IPS-18a (cell line): ENCODE data around the gene SUN5.

ENCODE experiments used
- H3K27ac ChIP-seq: one replicate; pipeline ENCODE4 v1.5.1; 2013; ENCODE audit warnings: low read length
- H3K27me3 ChIP-seq: one replicate; pipeline ENCODE4 v1.6.1; 2013; ENCODE audit warnings: mild to moderate bottlenecking, low read length; ENCODE audit not compliant: control insufficient read depth, insufficient read depth
- H3K36me3 ChIP-seq: one replicate; pipeline ENCODE4 v1.6.1; 2013; ENCODE audit warnings: low read depth, low read length; ENCODE audit not compliant: control insufficient read depth
- H3K4me1 ChIP-seq: one replicate; pipeline ENCODE4 v1.6.1; 2013; ENCODE audit warnings: low read depth, low read length; ENCODE audit not compliant: control insufficient read depth
- H3K4me3 ChIP-seq: one replicate; pipeline ENCODE4 v1.5.1; 2013; ENCODE audit warnings: low read length
- H3K9ac ChIP-seq: one replicate; pipeline ENCODE4 v1.6.1; 2013; ENCODE audit warnings: mild to moderate bottlenecking, low read length, moderate library complexity
- H3K9me3 ChIP-seq: one replicate; pipeline ENCODE4 v1.6.1; 2013; ENCODE audit warnings: low read depth, low read length; ENCODE audit not compliant: control insufficient read depth

Gene SUN5

DNA sequence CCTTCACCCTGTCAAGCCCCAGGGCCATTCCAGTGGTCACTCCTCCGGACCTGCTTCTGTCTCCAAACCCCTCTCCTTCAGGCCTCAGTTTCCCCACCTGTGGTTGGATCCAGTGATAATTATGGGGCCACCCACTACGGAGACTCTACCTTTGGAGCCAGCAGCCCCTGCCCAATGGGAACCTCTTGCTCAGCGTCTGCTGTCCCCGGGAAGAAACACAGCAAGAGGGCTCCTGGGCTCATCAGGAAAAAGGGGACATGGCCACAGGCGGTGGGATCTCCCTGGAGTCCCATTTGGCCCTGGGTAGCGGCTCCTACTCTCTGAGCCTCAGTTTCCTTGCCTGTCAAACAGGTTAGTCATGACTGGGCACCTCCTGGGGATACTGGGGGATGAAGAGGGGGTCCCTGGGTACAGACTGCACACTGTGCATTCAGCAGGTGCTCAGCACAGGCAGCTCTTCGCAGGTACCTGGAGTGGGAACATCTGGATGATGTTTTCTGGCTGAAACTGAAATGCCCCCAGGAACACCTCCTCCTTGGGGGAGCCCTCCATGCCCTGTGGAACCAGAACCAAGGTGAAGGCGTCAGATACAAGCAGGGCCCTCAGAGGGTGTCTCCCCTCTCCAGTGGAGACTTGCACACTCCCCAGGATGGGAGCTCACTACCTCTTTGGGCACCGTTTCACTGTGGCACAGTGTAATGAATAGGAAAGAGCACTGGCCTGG lies 19.4 kb downstream of the SUN5 start:
- no peak overlapping the region for H3K4me3 ChIP-seq

GRCh38 chr20:32984196-32984595 lies 20.0 kb downstream of the SUN5 start:
- no peaks in the 10 kb centered on the region for H3K27me3 ChIP-seq
- H3K9ac ChIP-seq = no peak overlapping the region
- no peak overlapping the region for H3K27ac ChIP-seq
- H3K4me3 ChIP-seq = no peak overlapping the region
- no peaks in the 10 kb centered on the region for H3K9me3 ChIP-seq
- no peaks in the 10 kb centered on the region for H3K36me3 ChIP-seq
- no peaks in the 10 kb centered on the region for H3K4me1 ChIP-seq

More for the DNA sequence above, 19.4 kb downstream of the SUN5 start:
- no peak overlapping the region for H3K9ac ChIP-seq
- no peaks in the 10 kb centered on the region for H3K36me3 ChIP-seq
- H3K9me3 ChIP-seq = no peaks in the 10 kb centered on the region
- no peak overlapping the region for H3K27ac ChIP-seq
- H3K4me1 ChIP-seq = no peaks in the 10 kb centered on the region
- H3K27me3 ChIP-seq = no peaks in the 10 kb centered on the region

GRCh38 chr20:32983459-32984112 lies 20.6 kb downstream of the SUN5 start:
- Histone ChIP-seq H3K27me3 (no peaks in the 10 kb centered on the region), H3K36me3 (no peaks in the 10 kb centered on the region), H3K4me1 (no peaks in the 10 kb centered on the region), H3K9me3 (no peaks in the 10 kb centered on the region), H3K4me3 (no peak overlapping the region), H3K27ac (no peak overlapping the region), H3K9ac (no peak overlapping the region)

DNA sequence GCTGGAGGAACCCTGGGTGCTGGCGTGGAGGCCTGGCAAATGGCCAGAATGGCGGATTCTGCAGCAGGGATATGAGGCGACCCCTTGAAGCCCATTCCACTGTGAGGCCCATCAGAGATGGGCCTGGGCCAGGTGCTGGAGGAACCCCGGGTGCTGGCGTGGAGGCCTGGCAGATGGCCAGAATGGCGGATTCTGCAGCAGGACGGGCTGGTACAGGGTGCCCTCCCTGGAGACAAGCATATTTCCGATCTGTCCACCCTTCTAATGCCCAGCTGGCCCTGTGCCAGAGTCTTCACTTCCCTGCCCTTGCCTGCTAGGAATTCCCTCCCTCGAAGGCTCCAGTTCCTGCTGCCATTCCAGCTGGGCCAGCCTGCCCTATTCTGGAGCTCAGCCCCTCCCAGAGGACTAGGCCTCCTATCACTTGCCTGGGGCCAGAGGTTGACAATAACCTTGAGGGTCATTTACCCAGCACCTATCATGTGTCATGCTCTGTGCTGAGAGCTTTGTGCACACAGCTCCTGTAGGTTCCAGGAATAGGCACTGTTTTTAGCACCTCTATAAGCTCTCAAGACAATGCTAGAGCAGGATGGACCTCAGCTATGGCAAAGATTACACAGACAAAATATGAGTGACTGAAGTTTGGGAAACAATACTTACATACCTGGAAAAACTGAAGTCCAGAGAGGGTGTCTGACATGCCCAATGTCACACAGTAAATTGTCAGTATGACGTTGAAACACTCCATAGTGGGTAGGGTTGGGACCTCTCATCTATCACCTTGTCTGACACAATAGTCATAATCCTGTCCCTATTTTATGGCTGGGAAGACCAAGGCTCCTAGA lies 21.4 kb downstream of the SUN5 start:
- no peak overlapping the region for H3K9ac ChIP-seq
- H3K9me3 ChIP-seq = no peaks in the 10 kb centered on the region
- no peaks in the 10 kb centered on the region for H3K36me3 ChIP-seq
- H3K4me1 ChIP-seq = no peaks in the 10 kb centered on the region
- no peak overlapping the region for H3K27ac ChIP-seq
- H3K4me3 ChIP-seq = no peak overlapping the region
- no peaks in the 10 kb centered on the region for H3K27me3 ChIP-seq

- Histone ChIP-seq H3K9ac (no peak overlapping the region), H3K9me3 (no peaks in the 10 kb centered on the region), H3K27me3 (no peaks in the 10 kb centered on the region), H3K27ac (no peak overlapping the region), H3K4me3 (no peak overlapping the region), H3K4me1 (no peaks in the 10 kb centered on the region), H3K36me3 (no peaks in the 10 kb centered on the region)
Measured at GRCh38 chr20:32980990-32981389, 23.2 kb downstream of the SUN5 start.

GRCh38 chr20:32980131-32980941 lies 23.9 kb downstream of the SUN5 start:
- H3K4me3 ChIP-seq = no peak overlapping the region
- H3K9ac ChIP-seq = no peak overlapping the region
- no peaks in the 10 kb centered on the region for H3K27me3 ChIP-seq
- H3K9me3 ChIP-seq = no peaks in the 10 kb centered on the region
- no peaks in the 10 kb centered on the region for H3K36me3 ChIP-seq
- H3K4me1 ChIP-seq = no peaks in the 10 kb centered on the region
- H3K27ac ChIP-seq = no peak overlapping the region

DNA sequence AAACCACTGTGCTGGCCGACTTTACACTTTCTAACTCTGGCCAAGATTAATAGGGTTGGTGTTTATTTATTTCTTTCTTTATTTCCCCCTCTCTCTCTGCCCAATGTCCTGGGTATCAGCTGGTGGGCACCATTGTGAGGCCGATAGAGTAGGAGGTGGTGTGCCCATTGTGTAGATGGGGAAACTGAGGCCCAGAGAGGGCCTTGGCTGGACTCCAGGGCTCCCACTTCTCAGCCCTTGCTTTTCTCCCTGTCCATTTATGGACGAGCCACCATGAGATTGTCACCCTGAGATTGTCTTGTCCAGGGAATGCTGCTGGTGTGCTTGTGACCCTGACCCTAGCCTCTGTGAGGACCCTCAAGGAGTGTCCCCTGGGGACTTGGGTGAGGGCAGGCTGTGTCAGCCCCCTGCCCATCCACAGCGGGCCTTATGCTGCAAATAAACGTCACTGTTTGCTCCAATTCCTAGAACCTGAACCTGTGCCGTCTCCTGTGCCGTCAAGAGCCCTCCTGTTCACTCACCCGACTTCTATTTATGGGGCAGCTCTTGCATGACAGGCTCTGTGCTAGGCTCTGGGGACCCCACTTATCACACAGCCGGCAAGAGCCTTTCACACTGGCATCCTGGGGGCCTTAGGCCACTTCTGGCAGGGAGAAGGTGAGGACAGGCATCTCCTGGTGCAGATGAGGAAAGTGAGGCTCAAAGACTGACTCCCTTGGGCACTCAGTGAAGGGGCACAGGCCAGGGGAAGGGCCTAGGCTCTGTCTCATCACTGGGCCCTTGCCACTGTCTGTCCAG lies 24.8 kb downstream of the SUN5 start:
- H3K9ac ChIP-seq = no peak overlapping the region
- no peak overlapping the region for H3K27ac ChIP-seq
- H3K4me3 ChIP-seq = no peak overlapping the region
- peaks cover under 1% of the 10 kb centered on the region for H3K4me1 ChIP-seq
- no peaks in the 10 kb centered on the region for H3K9me3 ChIP-seq
- no peaks in the 10 kb centered on the region for H3K36me3 ChIP-seq
- no peaks in the 10 kb centered on the region for H3K27me3 ChIP-seq

GRCh38 chr20:32978009-32978335 lies 26.3 kb downstream of the SUN5 start:
- H3K4me1 ChIP-seq = peaks cover 7% of the 10 kb centered on the region
- no peak overlapping the region for H3K4me3 ChIP-seq
- no peaks in the 10 kb centered on the region for H3K9me3 ChIP-seq
- no peak overlapping the region for H3K9ac ChIP-seq
- H3K36me3 ChIP-seq = no peaks in the 10 kb centered on the region
- no peaks in the 10 kb centered on the region for H3K27me3 ChIP-seq
- H3K27ac ChIP-seq = no peak overlapping the region

DNA sequence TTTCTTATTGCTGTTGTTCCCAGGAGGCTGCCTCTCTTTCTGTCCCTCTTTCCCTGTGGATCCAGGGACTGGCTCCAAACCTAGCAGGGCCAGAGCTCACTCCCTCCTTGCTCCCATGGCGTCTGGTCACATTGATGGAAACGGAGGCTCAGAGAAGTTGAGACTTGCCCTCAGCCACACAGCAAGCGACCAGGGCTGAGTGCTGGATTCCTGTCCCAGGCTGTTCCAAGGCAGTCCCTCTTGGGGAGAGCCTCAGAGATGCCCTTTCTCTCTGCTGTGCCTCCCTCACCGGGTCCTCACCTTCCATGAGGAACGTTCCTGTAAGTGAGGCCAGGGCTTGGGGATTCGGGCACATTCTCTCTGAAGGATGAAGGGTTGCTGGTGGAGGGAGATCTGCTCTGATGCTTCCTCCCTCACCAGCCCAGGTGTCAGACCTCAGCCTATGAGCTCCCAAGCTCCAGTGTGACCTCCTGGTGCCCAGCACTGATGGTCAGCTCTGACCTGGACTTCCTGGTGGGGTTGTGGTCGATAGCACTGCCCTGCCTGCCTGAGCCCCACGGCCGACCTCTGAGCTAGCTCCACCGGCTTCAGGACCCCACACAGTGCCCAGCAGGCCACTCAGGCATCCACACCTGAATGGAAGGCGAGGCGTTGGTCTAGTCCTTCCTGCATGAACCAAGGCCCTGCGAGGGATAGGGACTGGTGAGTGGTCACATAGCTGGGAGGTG lies 26.8 kb downstream of the SUN5 start:
- Histone ChIP-seq H3K9ac (no peak overlapping the region), H3K9me3 (no peaks in the 10 kb centered on the region), H3K4me3 (no peak overlapping the region), H3K27me3 (no peaks in the 10 kb centered on the region), H3K36me3 (no peaks in the 10 kb centered on the region), H3K27ac (no peak overlapping the region), H3K4me1 (peaks cover 7% of the 10 kb centered on the region)

GRCh38 chr20:32976746-32977145 lies 27.5 kb downstream of the SUN5 start:
- H3K4me3 ChIP-seq = no peak overlapping the region
- H3K4me1 ChIP-seq = peaks cover 14% of the 10 kb centered on the region
- no peaks in the 10 kb centered on the region for H3K9me3 ChIP-seq
- no peak overlapping the region for H3K9ac ChIP-seq
- no peaks in the 10 kb centered on the region for H3K27me3 ChIP-seq
- H3K27ac ChIP-seq = no peak overlapping the region
- no peaks in the 10 kb centered on the region for H3K36me3 ChIP-seq
